Fibroblast of the aortic adventitia (primary cell): ENCODE measurements around the gene MMD. TPM values are rescaled to one million over a fixed set of nuclear protein-coding genes. Genes with fewer than 3 reads are reported as not detected.

Source experiments
- DNase-seq: peaks from one replicate; pipeline ENCODE4 v3.0.0-alpha.2; 2010; ENCODE audit warnings: low read depth
- H3K4me3 ChIP-seq: 2 replicates; pipeline ENCODE4 v1.5.1; 2011; ENCODE audit warnings: low read depth, mild to moderate bottlenecking, control low read depth, low read length, moderate library complexity
- total RNA-seq: library from RNA; depleted of rRNA; stranded (reverse); fragments of >200 nt; gene quantifications from 2 replicates; pipeline ENCODE4 v1.2.3, GENCODE V29; 2012; ENCODE audit warnings: low replicate concordance
- TF ChIP-seq, protein P1 (sequence below): IDR thresholded peaks from 2 replicates; pipeline ENCODE4 v1.5.1; 2011; ENCODE audit warnings: mild to moderate bottlenecking, low read length, control low read depth, inconsistent platforms; ENCODE audit not compliant: insufficient read depth

MMD gene
- total RNA-seq, 1 donor = 19.5 TPM

GRCh38 chr17:55381017-55381770 is 40.4 kb downstream of the MMD start:
- no peak overlapping the region for H3K4me3 ChIP-seq
- DNase-seq = no peak
- TF ChIP-seq, protein P1, sequence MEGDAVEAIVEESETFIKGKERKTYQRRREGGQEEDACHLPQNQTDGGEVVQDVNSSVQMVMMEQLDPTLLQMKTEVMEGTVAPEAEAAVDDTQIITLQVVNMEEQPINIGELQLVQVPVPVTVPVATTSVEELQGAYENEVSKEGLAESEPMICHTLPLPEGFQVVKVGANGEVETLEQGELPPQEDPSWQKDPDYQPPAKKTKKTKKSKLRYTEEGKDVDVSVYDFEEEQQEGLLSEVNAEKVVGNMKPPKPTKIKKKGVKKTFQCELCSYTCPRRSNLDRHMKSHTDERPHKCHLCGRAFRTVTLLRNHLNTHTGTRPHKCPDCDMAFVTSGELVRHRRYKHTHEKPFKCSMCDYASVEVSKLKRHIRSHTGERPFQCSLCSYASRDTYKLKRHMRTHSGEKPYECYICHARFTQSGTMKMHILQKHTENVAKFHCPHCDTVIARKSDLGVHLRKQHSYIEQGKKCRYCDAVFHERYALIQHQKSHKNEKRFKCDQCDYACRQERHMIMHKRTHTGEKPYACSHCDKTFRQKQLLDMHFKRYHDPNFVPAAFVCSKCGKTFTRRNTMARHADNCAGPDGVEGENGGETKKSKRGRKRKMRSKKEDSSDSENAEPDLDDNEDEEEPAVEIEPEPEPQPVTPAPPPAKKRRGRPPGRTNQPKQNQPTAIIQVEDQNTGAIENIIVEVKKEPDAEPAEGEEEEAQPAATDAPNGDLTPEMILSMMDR = no peak

GRCh38 chr17:55377671-55378275 is 43.9 kb downstream of the MMD start:
- no peak for DNase-seq
- no peak overlapping the region for H3K4me3 ChIP-seq
- TF ChIP-seq, protein P1 = no peak

DNA sequence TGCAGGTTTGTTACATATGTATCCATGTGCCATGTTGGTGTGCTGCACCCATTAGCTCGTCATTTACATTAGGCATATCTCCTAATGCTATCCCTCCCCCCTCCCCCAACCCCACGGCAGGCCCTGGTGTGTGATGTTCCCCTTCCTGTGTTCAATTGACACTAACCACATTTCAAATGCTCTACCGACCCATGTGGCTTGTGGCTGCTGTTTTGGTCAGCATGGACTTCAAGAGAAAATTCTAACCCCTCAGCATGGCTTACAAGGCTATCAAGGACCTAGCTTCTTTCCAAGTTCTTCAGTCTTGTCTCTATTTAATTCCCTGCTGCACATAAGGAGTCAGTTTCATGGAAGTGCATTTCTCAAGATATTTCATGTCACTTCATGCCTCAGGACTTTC is 52.9 kb downstream of the MMD start:
- no peak for DNase-seq
- H3K4me3 ChIP-seq = no peak overlapping the region
- TF ChIP-seq, protein P1 = no peak

GRCh38 chr17:55366020-55366481 is 55.6 kb downstream of the MMD start:
- TF ChIP-seq, protein P1 = no peak
- no peak overlapping the region for H3K4me3 ChIP-seq
- DNase-seq = no peak

DNA sequence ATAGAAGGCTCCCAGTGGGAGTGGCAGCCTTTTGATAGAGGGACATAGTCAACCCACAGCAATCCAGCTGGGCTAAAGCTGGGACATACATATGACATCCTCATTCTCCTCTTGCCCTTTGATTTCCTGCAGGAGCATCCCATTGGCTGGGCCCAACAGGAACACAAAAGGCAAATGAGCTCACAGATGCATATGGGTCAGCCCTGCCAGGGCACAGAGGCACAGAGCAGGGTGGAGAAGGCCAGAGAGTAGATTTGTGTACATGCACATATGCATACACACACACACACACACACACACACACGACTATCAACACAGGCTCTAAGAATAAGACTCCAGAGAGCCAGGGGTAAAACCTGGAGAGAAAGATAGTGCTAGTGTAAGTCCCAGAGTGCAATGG is 58.6 kb downstream of the MMD start:
- no peak overlapping the region for H3K4me3 ChIP-seq
- no peak for DNase-seq
- TF ChIP-seq, protein P1 = no peak

GRCh38 chr17:55360971-55361370 is 60.7 kb downstream of the MMD start:
- TF ChIP-seq, protein P1 = no peak
- H3K4me3 ChIP-seq = no peak overlapping the region
- no peak for DNase-seq
